Measurements from ENCODE around the gene RSU1.

DNA sequence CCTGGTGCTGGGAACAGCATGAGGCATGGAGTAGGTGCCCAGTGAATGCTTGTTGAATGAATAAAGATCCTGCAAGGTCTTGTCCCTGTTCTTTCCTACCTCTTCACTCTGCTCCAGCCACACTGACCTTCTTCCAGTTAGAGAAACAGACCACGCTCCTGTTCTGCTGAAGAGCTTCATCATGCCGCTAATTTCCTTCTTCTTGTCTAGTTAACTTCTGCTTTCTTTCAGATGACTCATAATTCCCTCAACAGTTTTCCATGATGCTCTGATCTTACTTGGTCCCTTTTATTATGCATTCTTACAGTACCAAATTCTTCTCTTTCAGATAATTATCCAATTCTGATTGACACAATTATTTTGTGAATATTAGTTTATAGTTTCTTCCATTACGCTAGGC lies 236.0 kb downstream of the RSU1 start:
- TF ChIP-seq, protein P1, sequence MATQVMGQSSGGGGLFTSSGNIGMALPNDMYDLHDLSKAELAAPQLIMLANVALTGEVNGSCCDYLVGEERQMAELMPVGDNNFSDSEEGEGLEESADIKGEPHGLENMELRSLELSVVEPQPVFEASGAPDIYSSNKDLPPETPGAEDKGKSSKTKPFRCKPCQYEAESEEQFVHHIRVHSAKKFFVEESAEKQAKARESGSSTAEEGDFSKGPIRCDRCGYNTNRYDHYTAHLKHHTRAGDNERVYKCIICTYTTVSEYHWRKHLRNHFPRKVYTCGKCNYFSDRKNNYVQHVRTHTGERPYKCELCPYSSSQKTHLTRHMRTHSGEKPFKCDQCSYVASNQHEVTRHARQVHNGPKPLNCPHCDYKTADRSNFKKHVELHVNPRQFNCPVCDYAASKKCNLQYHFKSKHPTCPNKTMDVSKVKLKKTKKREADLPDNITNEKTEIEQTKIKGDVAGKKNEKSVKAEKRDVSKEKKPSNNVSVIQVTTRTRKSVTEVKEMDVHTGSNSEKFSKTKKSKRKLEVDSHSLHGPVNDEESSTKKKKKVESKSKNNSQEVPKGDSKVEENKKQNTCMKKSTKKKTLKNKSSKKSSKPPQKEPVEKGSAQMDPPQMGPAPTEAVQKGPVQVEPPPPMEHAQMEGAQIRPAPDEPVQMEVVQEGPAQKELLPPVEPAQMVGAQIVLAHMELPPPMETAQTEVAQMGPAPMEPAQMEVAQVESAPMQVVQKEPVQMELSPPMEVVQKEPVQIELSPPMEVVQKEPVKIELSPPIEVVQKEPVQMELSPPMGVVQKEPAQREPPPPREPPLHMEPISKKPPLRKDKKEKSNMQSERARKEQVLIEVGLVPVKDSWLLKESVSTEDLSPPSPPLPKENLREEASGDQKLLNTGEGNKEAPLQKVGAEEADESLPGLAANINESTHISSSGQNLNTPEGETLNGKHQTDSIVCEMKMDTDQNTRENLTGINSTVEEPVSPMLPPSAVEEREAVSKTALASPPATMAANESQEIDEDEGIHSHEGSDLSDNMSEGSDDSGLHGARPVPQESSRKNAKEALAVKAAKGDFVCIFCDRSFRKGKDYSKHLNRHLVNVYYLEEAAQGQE (IDR thresholded peaks at IDR 0.05; ENCODE audit: low read depth): no peak
- no peak for TF ChIP-seq POLR2AphosphoS5 (IDR thresholded peaks at IDR 0.05; ENCODE audit: low read depth, low read length)
- TF ChIP-seq, protein P2, sequence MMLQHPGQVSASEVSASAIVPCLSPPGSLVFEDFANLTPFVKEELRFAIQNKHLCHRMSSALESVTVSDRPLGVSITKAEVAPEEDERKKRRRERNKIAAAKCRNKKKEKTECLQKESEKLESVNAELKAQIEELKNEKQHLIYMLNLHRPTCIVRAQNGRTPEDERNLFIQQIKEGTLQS (IDR thresholded peaks at IDR 0.05): no peak
